NCI-H1694 (cell line): ENCODE data around the gene CDH4.

ENCODE experiments used
- DNase-seq: peaks from one replicate; lab custom pipeline; 2025; lab: John Stamatoyannopoulos, UW

The CDH4 gene

GRCh38 chr20:61537239-61538182 is 285.4 kb downstream of the CDH4 start:
- DNase-seq, result no peak

- DNase-seq, result no peak
Measured at GRCh38 chr20:61538183-61538942, 286.3 kb downstream of the CDH4 start.

GRCh38 chr20:61538943-61539265 is 286.8 kb downstream of the CDH4 start:
- DNase-seq, result no peak

GRCh38 chr20:61539706-61540360 is 287.8 kb downstream of the CDH4 start:
- DNase-seq, result no peak

- no peak for DNase-seq
Measured at GRCh38 chr20:61541537-61541936, 289.5 kb downstream of the CDH4 start.

GRCh38 chr20:61543086-61543485 is 291.0 kb downstream of the CDH4 start:
- no peak for DNase-seq

- DNase-seq, result no peak
Measured at GRCh38 chr20:61543931-61544745, 292.1 kb downstream of the CDH4 start.

GRCh38 chr20:61544910-61545889 is 293.1 kb downstream of the CDH4 start:
- DNase-seq, result no peak

GRCh38 chr20:61546641-61547040 is 294.6 kb downstream of the CDH4 start:
- DNase-seq, result no peak

GRCh38 chr20:61548069-61548468 is 296.0 kb downstream of the CDH4 start:
- no peak for DNase-seq

GRCh38 chr20:61549865-61550264 is 297.8 kb downstream of the CDH4 start:
- no peak for DNase-seq

- no peak for DNase-seq
Measured at GRCh38 chr20:61551401-61551800, 299.3 kb downstream of the CDH4 start.

GRCh38 chr20:61554617-61555016 is 302.6 kb downstream of the CDH4 start:
- DNase-seq, result no peak

- DNase-seq, result no peak
Measured at GRCh38 chr20:61555566-61555965, 303.5 kb downstream of the CDH4 start.

GRCh38 chr20:61556111-61556510 is 304.1 kb downstream of the CDH4 start:
- DNase-seq, result no peak

- no peak for DNase-seq
Measured at GRCh38 chr20:61556673-61557072, 304.6 kb downstream of the CDH4 start.

GRCh38 chr20:61557621-61558020 is 305.6 kb downstream of the CDH4 start:
- no peak for DNase-seq

- no peak for DNase-seq
Measured at GRCh38 chr20:61558726-61559125, 306.7 kb downstream of the CDH4 start.

- no peak for DNase-seq
Measured at GRCh38 chr20:61559706-61560315, 307.8 kb downstream of the CDH4 start.

GRCh38 chr20:61560361-61560853 is 308.3 kb downstream of the CDH4 start:
- no peak for DNase-seq
